Activated T-helper 17 cell treated with anti-CD3 and anti-CD28 coated beads, Interleukin-2, amount 50 U/mL, for 72 hours (primary cell): ENCODE results near the gene APOO. TPM values are rescaled to one million over a fixed set of nuclear protein-coding genes. Genes with fewer than 3 reads are reported as not detected.

Experiments
- ATAC-seq: fragments of 150-1000 bp; cut with Tn5 transposase; replicated peaks from 2 replicates; pipeline ENCODE4 v1.10.0; 2021; ENCODE audit warnings: mild to moderate bottlenecking, moderate library complexity
- H3K27ac Mint-ChIP-seq: one replicate; pipeline ENCODE4 v1.8.0; 2022; ENCODE audit warnings: mixed read lengths
- H3K27me3 Mint-ChIP-seq: one replicate; pipeline ENCODE4 v1.8.0; 2022; ENCODE audit warnings: mixed read lengths
- H3K36me3 Mint-ChIP-seq: one replicate; pipeline ENCODE4 v1.8.0; 2022; ENCODE audit warnings: low read depth, mild to moderate bottlenecking, mixed read lengths
- H3K4me1 Mint-ChIP-seq: one replicate; pipeline ENCODE4 v1.8.0; 2022; ENCODE audit warnings: mixed read lengths
- H3K4me3 Mint-ChIP-seq: one replicate; pipeline ENCODE4 v1.8.0; 2022; ENCODE audit warnings: mild to moderate bottlenecking, mixed read lengths
- H3K9me3 Mint-ChIP-seq: one replicate; pipeline ENCODE4 v1.8.0; 2022; ENCODE audit warnings: mixed read lengths
- total RNA-seq, 2 donors: library from RNA; stranded (reverse); gene quantifications; one replicate each; pipeline ENCODE4 v1.2.3, GENCODE V29; 2022

The APOO gene
- total RNA-seq, 2 donors from 2014 or later = 15.3 to 25.4 TPM

GRCh38 chrX:23805389-23805788, 102.3 kb downstream of the APOO start:
- Mint-ChIP-seq H3K9me3 (no peaks in the 10 kb centered on the region), H3K4me1 (no peaks in the 10 kb centered on the region), H3K4me3 (no peak overlapping the region), H3K27ac (no peak overlapping the region), H3K27me3 (no peaks in the 10 kb centered on the region), H3K36me3 (no peaks in the 10 kb centered on the region)
- no peak for ATAC-seq

GRCh38 chrX:23804578-23804977, 103.2 kb downstream of the APOO start:
- Mint-ChIP-seq H3K27me3 (no peaks in the 10 kb centered on the region), H3K4me3 (no peak overlapping the region), H3K36me3 (no peaks in the 10 kb centered on the region), H3K27ac (no peak overlapping the region), H3K9me3 (no peaks in the 10 kb centered on the region), H3K4me1 (no peaks in the 10 kb centered on the region)
- ATAC-seq = no peak

- no peaks in the 10 kb centered on the region for H3K27me3 Mint-ChIP-seq
- H3K27ac Mint-ChIP-seq = no peak overlapping the region
- no peak for ATAC-seq
- no peaks in the 10 kb centered on the region for H3K9me3 Mint-ChIP-seq
- H3K4me1 Mint-ChIP-seq = no peaks in the 10 kb centered on the region
- no peaks in the 10 kb centered on the region for H3K36me3 Mint-ChIP-seq
- H3K4me3 Mint-ChIP-seq = no peak overlapping the region
Observed at GRCh38 chrX:23803931-23804381, 103.8 kb downstream of the APOO start.

- Mint-ChIP-seq H3K27me3 (no peaks in the 10 kb centered on the region), H3K4me1 (no peaks in the 10 kb centered on the region), H3K9me3 (no peaks in the 10 kb centered on the region), H3K36me3 (no peaks in the 10 kb centered on the region), H3K4me3 (no peak overlapping the region), H3K27ac (no peak overlapping the region)
- ATAC-seq = no peak
Observed at GRCh38 chrX:23802431-23802830, 105.3 kb downstream of the APOO start.

GRCh38 chrX:23799469-23800065, 108.2 kb downstream of the APOO start:
- Mint-ChIP-seq H3K36me3 (no peaks in the 10 kb centered on the region), H3K4me1 (no peaks in the 10 kb centered on the region), H3K27me3 (no peaks in the 10 kb centered on the region), H3K9me3 (no peaks in the 10 kb centered on the region), H3K27ac (no peak overlapping the region), H3K4me3 (no peak overlapping the region)
- ATAC-seq = no peak

- no peaks in the 10 kb centered on the region for H3K9me3 Mint-ChIP-seq
- no peaks in the 10 kb centered on the region for H3K4me1 Mint-ChIP-seq
- no peak overlapping the region for H3K4me3 Mint-ChIP-seq
- no peak overlapping the region for H3K27ac Mint-ChIP-seq
- no peaks in the 10 kb centered on the region for H3K27me3 Mint-ChIP-seq
- no peak for ATAC-seq
- no peaks in the 10 kb centered on the region for H3K36me3 Mint-ChIP-seq
Observed at GRCh38 chrX:23797371-23798128, 110.2 kb downstream of the APOO start.

GRCh38 chrX:23795221-23795620, 112.5 kb downstream of the APOO start:
- ATAC-seq = no peak
- Mint-ChIP-seq H3K36me3 (no peaks in the 10 kb centered on the region), H3K4me1 (no peaks in the 10 kb centered on the region), H3K9me3 (no peaks in the 10 kb centered on the region), H3K27ac (no peak overlapping the region), H3K27me3 (no peaks in the 10 kb centered on the region), H3K4me3 (no peak overlapping the region)

- ATAC-seq = no peak
- H3K9me3 Mint-ChIP-seq = no peaks in the 10 kb centered on the region
- no peaks in the 10 kb centered on the region for H3K4me1 Mint-ChIP-seq
- H3K4me3 Mint-ChIP-seq = no peak overlapping the region
- H3K27me3 Mint-ChIP-seq = no peaks in the 10 kb centered on the region
- no peak overlapping the region for H3K27ac Mint-ChIP-seq
- no peaks in the 10 kb centered on the region for H3K36me3 Mint-ChIP-seq
Observed at GRCh38 chrX:23792861-23793553, 114.7 kb downstream of the APOO start.

GRCh38 chrX:23790155-23790497, 117.6 kb downstream of the APOO start:
- H3K4me1 Mint-ChIP-seq = peaks cover 2% of the 10 kb centered on the region
- peaks cover 17% of the 10 kb centered on the region for H3K36me3 Mint-ChIP-seq
- H3K9me3 Mint-ChIP-seq = no peaks in the 10 kb centered on the region

GRCh38 chrX:23789386-23790154, 118.2 kb downstream of the APOO start:
- Mint-ChIP-seq H3K36me3 (peaks cover 22% of the 10 kb centered on the region), H3K27ac (no peak overlapping the region), H3K4me3 (no peak overlapping the region), H3K27me3 (no peaks in the 10 kb centered on the region), H3K9me3 (no peaks in the 10 kb centered on the region), H3K4me1 (peaks cover 8% of the 10 kb centered on the region)
- ATAC-seq = no peak

More at GRCh38 chrX:23790155-23790497, 117.6 kb downstream of the APOO start:
- Mint-ChIP-seq H3K27me3 (no peaks in the 10 kb centered on the region), H3K4me3 (no peak overlapping the region), H3K27ac (no peak overlapping the region)
- ATAC-seq = no peak

- ATAC-seq = no peak
Observed at GRCh38 chrX:23788946-23789345, 118.8 kb downstream of the APOO start.

GRCh38 chrX:23788521-23788920, 119.2 kb downstream of the APOO start:
- Mint-ChIP-seq H3K36me3 (peaks cover 33% of the 10 kb centered on the region), H3K4me3 (no peak overlapping the region), H3K27me3 (no peaks in the 10 kb centered on the region), H3K9me3 (no peaks in the 10 kb centered on the region), H3K4me1 (peaks cover 13% of the 10 kb centered on the region), H3K27ac (no peak overlapping the region)
- no peak for ATAC-seq

More at GRCh38 chrX:23788946-23789345, 118.8 kb downstream of the APOO start:
- Mint-ChIP-seq H3K36me3 (peaks cover 28% of the 10 kb centered on the region), H3K4me3 (no peak overlapping the region), H3K27ac (no peak overlapping the region), H3K4me1 (peaks cover 13% of the 10 kb centered on the region), H3K27me3 (no peaks in the 10 kb centered on the region), H3K9me3 (no peaks in the 10 kb centered on the region)

- no peaks in the 10 kb centered on the region for H3K27me3 Mint-ChIP-seq
- no peaks in the 10 kb centered on the region for H3K9me3 Mint-ChIP-seq
- ATAC-seq = no peak
- H3K27ac Mint-ChIP-seq = no peak overlapping the region
- H3K4me1 Mint-ChIP-seq = peaks cover 13% of the 10 kb centered on the region
- no peak overlapping the region for H3K4me3 Mint-ChIP-seq
- peaks cover 40% of the 10 kb centered on the region for H3K36me3 Mint-ChIP-seq
Observed at GRCh38 chrX:23787745-23788118, 120.0 kb downstream of the APOO start.

- no peak for ATAC-seq
- peaks cover 18% of the 10 kb centered on the region for H3K4me1 Mint-ChIP-seq
- no peaks in the 10 kb centered on the region for H3K9me3 Mint-ChIP-seq
- peak overlapping the region; percentile 94 for H3K4me3 Mint-ChIP-seq
- H3K36me3 Mint-ChIP-seq = peaks cover 54% of the 10 kb centered on the region
- no peaks in the 10 kb centered on the region for H3K27me3 Mint-ChIP-seq
- no peak overlapping the region for H3K27ac Mint-ChIP-seq
Observed at GRCh38 chrX:23786268-23786815, 121.4 kb downstream of the APOO start.
